Measurements from ENCODE around the gene KRTAP10-3. TPM values are rescaled to one million over a fixed set of nuclear protein-coding genes. Genes with fewer than 3 reads are reported as not detected.

KRTAP10-3 gene
- polyA plus RNA-seq, 1 donor (not counting 4 experiments of a cell fraction or from before 2014, with no cell fraction given) = not detected

- FAIRE-seq (no peak), DNase-seq (ENCODE audit: low read depth, low spot score) (no peak)
- Histone ChIP-seq H3K27me3 (ENCODE audit: control insufficient read depth, extremely low read depth, insufficient read depth, low read length) (no peaks in the 10 kb centered on the region), H3K4me2 (ENCODE audit: control insufficient read depth, extremely low read depth, insufficient read depth, low read depth, low read length) (no peak overlapping the region), H3K4me1 (ENCODE audit: control insufficient read depth, extremely low read depth, insufficient read depth, low read length) (no peaks in the 10 kb centered on the region), H3K36me3 (ENCODE audit: control insufficient read depth in 2 of 2, extremely low read depth in 1 of 2, insufficient read depth in 2 of 2, low read length in 2 of 2) (no peaks in the 10 kb centered on the region), H3K79me2 (ENCODE audit: control insufficient read depth, insufficient read depth, low read length) (no peaks in the 10 kb centered on the region), H3K9ac (ENCODE audit: control insufficient read depth, extremely low read depth, insufficient read depth, low read length) (no peak overlapping the region), H2AFZ (ENCODE audit: control insufficient read depth, low read length) (no peak overlapping the region), H3K4me3 (ENCODE audit: control insufficient read depth in 2 of 3, extremely low read depth in 1 of 3, insufficient read depth in 2 of 3, low read depth in 1 of 3, low read length in 3 of 3) (no peak overlapping the region), H3K9me1 (ENCODE audit: control insufficient read depth, extremely low read depth, insufficient read depth, low read length) (no peaks in the 10 kb centered on the region), H4K20me1 (ENCODE audit: control insufficient read depth, extremely low read depth, insufficient read depth, low read length) (no peaks in the 10 kb centered on the region), H3K27ac (ENCODE audit: control insufficient read depth, insufficient read depth, low read length) (no peak overlapping the region), H3K9me3 (ENCODE audit: control insufficient read depth, low read depth, low read length) (peaks cover 18% of the 10 kb centered on the region)
- dilution Hi-C loops (cut with MboI; ENCODE audit: extremely low pct_ligation_motif_present, low sequenced_read_pairs) = no loop called here
- TF ChIP-seq EZH2 (IDR thresholded peaks at IDR 0.05; ENCODE audit: low read length) (no peak), CTCF (optimal IDR thresholded peaks at IDR 0.05 in 1 of 3, IDR thresholded peaks at IDR 0.05 in 1 of 3, conservative IDR thresholded peaks at IDR 0.05 in 1 of 3; ENCODE audit: extremely low read depth in 1 of 3, insufficient read depth in 2 of 3, low read length in 3 of 3) (no peak)
These were observed 39.0 kb downstream of the KRTAP10-3 start for GRCh38 chr21:44519346-44520325.

GRCh38 chr21:44518686-44519085 is 39.9 kb downstream of the KRTAP10-3 start:
- H3K4me3 ChIP-seq (ENCODE audit: control insufficient read depth in 2 of 3, extremely low read depth in 1 of 3, insufficient read depth in 2 of 3, low read depth in 1 of 3, low read length in 3 of 3) = no peak overlapping the region
- H3K4me1 ChIP-seq (ENCODE audit: control insufficient read depth, extremely low read depth, insufficient read depth, low read length) = no peaks in the 10 kb centered on the region
- H3K27me3 ChIP-seq (ENCODE audit: control insufficient read depth, extremely low read depth, insufficient read depth, low read length) = no peaks in the 10 kb centered on the region
- no peaks in the 10 kb centered on the region for H4K20me1 ChIP-seq (ENCODE audit: control insufficient read depth, extremely low read depth, insufficient read depth, low read length)
- TF ChIP-seq CTCF (optimal IDR thresholded peaks at IDR 0.05 in 1 of 3, IDR thresholded peaks at IDR 0.05 in 1 of 3, conservative IDR thresholded peaks at IDR 0.05 in 1 of 3; ENCODE audit: extremely low read depth in 1 of 3, insufficient read depth in 2 of 3, low read length in 3 of 3) (no peak), EZH2 (IDR thresholded peaks at IDR 0.05; ENCODE audit: low read length) (no peak)
- H3K27ac ChIP-seq (ENCODE audit: control insufficient read depth, insufficient read depth, low read length) = no peak overlapping the region
- H3K36me3 ChIP-seq (ENCODE audit: control insufficient read depth in 2 of 2, extremely low read depth in 1 of 2, insufficient read depth in 2 of 2, low read length in 2 of 2) = no peaks in the 10 kb centered on the region
- H3K9me3 ChIP-seq (ENCODE audit: control insufficient read depth, low read depth, low read length) = peaks cover 10% of the 10 kb centered on the region
- no peaks in the 10 kb centered on the region for H3K79me2 ChIP-seq (ENCODE audit: control insufficient read depth, insufficient read depth, low read length)
- no peak for FAIRE-seq
- H2AFZ ChIP-seq (ENCODE audit: control insufficient read depth, low read length) = no peak overlapping the region
- no peak for DNase-seq (ENCODE audit: low read depth, low spot score)
- no peak overlapping the region for H3K4me2 ChIP-seq (ENCODE audit: control insufficient read depth, extremely low read depth, insufficient read depth, low read depth, low read length)
- no peaks in the 10 kb centered on the region for H3K9me1 ChIP-seq (ENCODE audit: control insufficient read depth, extremely low read depth, insufficient read depth, low read length)
- dilution Hi-C loops (cut with MboI; ENCODE audit: extremely low pct_ligation_motif_present, low sequenced_read_pairs) = no loop called here
- no peak overlapping the region for H3K9ac ChIP-seq (ENCODE audit: control insufficient read depth, extremely low read depth, insufficient read depth, low read length)

All from keratinocyte (primary cell).